Rectal smooth muscle tissue (tissue), 1 donor: ENCODE results near the gene SIRPA.

Source experiments
- H3K27ac ChIP-seq: one replicate; pipeline ENCODE4 v1.7.0; 2013; ENCODE audit warnings: low read depth, low read length, inconsistent platforms
- H3K27me3 ChIP-seq: one replicate; pipeline ENCODE4 v1.7.0; 2013; ENCODE audit warnings: low read length; ENCODE audit not compliant: control insufficient read depth, insufficient read depth
- H3K36me3 ChIP-seq: one replicate; pipeline ENCODE4 v1.7.0; 2013; ENCODE audit warnings: low read length; ENCODE audit not compliant: control insufficient read depth, insufficient read depth
- H3K4me1 ChIP-seq: one replicate; pipeline ENCODE4 v1.7.0; 2013; ENCODE audit warnings: low read length; ENCODE audit not compliant: control insufficient read depth, insufficient read depth
- H3K4me3 ChIP-seq: one replicate; pipeline ENCODE4 v1.7.0; 2013; ENCODE audit warnings: low read length
- H3K9ac ChIP-seq: one replicate; pipeline ENCODE4 v1.7.0; 2013; ENCODE audit warnings: low read length

Gene SIRPA

DNA sequence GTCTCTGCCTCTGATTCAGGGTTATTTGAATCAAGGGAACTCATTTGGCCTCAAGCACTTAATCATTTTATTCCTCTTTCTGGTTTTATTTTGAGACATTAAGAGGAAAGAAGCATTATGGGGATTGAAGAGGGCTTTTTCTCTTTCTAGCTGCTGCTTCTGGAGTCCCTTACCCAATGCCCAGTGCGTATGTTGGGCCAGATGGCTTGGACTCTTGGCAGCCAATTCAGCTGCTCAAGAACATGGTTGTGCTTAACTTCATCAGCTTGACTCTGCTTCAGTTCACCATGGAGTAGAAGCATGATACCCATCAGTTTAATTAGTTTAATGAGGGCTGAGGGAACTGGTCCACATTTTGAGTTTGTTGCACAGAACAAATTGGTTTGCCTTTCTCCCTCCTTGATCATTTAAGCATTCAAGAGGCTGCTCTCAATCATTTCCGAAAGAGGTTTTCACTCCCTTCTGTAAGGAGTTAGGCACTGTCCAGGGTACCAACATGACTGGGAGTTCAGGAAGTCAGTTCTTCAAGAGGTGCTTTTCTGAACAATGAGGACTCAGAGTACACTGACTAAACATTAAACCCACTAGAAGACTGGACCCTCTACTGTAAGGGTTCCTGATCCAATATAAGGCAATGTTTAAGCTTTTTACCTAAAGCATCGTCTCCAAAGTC is 84.0 kb downstream of the SIRPA start:
- no peaks in the 10 kb centered on the region for H3K36me3 ChIP-seq
- no peaks in the 10 kb centered on the region for H3K4me1 ChIP-seq
- H3K9ac ChIP-seq, result no peak overlapping the region
- H3K4me3 ChIP-seq, result no peak overlapping the region
- H3K27me3 ChIP-seq, result no peaks in the 10 kb centered on the region
- H3K27ac ChIP-seq, result no peak overlapping the region

DNA sequence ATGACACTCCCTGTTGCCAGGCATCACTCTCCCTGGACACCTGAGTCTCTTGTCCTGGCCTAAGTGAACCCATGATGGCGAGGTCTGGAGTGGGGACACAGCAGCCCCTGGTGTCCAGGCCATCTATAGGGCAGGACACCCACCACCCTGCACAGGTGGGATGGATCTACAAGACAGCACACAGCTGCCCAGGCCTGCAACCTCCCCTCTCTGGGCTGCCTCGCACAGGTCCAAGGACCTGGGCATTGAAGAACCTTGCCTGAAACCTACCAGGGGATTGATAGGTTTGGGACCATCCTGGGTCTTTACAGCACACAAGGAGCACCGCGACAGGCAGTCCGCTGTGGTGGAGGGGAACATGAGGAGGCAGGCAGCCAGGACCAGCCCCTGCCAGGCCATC is 87.5 kb downstream of the SIRPA start:
- Histone ChIP-seq H3K4me3 (no peak overlapping the region), H3K27me3 (no peaks in the 10 kb centered on the region), H3K9ac (no peak overlapping the region), H3K27ac (no peak overlapping the region), H3K36me3 (no peaks in the 10 kb centered on the region), H3K4me1 (no peaks in the 10 kb centered on the region)

DNA sequence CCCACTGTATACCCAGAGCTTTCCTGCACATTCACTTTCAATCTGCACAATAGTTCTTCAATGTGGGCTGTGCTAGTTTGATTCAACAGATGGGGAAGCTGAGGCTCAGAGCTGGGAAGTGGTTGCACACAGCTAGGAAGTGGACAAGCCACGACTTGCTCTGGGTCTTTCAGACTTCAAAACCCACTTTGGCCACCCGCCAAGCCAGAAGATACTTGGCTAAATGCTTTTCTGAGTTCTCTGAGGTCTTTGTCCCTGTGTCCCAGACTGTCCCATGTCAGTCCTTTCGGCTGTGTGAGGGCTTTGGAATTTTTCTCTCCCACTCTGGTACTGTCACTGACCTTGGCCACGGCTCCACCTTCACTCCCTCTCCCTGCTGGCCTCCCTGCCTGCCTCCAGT is 88.1 kb downstream of the SIRPA start:
- Histone ChIP-seq H3K4me1 (no peaks in the 10 kb centered on the region), H3K9ac (no peak overlapping the region), H3K27ac (no peak overlapping the region), H3K27me3 (no peaks in the 10 kb centered on the region), H3K36me3 (no peaks in the 10 kb centered on the region), H3K4me3 (no peak overlapping the region)

DNA sequence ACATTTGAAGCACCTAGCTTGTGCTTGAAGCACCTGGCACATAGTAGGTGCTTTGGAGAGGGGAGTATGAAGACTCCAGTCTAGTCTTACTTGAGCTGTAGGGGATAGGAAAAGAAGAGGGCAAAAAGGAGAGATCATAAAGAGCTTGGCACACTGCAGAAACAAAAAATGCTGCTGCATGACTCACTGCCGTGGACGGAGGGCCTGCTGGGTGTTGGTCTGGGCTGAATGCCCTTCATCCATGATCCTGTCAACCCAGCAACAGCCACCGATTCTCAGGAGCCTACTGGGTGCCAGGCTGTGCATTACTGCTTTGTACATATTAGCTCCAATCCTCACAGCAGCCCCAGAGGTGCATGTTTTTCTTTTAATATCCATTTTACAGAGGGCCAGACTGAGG is 92.6 kb downstream of the SIRPA start:
- Histone ChIP-seq H3K4me3 (no peak overlapping the region), H3K9ac (no peak overlapping the region), H3K36me3 (no peaks in the 10 kb centered on the region), H3K27me3 (no peaks in the 10 kb centered on the region), H3K27ac (no peak overlapping the region), H3K4me1 (no peaks in the 10 kb centered on the region)
